ENCODE data around the gene MAGI2.

DNA sequence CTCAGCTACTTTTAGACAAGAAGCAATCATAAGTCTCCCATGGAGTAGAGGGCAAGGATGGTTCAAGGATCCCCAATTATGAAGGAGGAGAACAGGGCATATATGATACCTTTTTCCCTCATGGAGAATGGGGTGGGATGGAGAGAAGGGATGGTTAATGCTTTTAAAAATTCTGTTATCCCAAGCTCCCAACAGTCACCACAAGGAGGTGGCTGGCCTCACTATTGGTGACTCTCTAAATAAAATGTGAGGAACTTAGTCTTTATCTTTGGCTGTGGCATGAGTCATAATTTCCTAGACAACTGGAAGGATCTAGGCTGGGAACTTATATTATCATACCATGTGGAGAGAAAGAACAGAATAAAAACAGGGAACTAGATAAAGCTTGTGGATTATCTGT lies 1357.9 kb downstream of the MAGI2 start:
- TF ChIP-seq CTCF (conservative IDR thresholded peaks at IDR 0.05; ENCODE audit: low read length) (no peak), EZH2phosphoT487 (IDR thresholded peaks at IDR 0.05; ENCODE audit: borderline replicate concordance) (no peak)

All from Loucy (cell line).